Kidney glomerular epithelial cell (primary cell): Measurements from ENCODE around the gene UPP1.

Experiments
- DNase-seq: peaks from one replicate; lab custom pipeline; 2025; lab: John Stamatoyannopoulos, UW

Gene UPP1

GRCh38 chr7:48085942-48086341, 3.1 kb upstream of the UPP1 start:
- DNase-seq, result no peak

- no peak for DNase-seq
Measured at GRCh38 chr7:48087349-48087748, 1.7 kb upstream of the UPP1 start.

- DNase-seq, result peak; percentile 99
Measured at GRCh38 chr7:48088559-48089045, 463 bp upstream of the UPP1 start.

GRCh38 chr7:48090095-48090805, 1.2 kb downstream of the UPP1 start:
- no peak for DNase-seq

GRCh38 chr7:48091506-48092433, 2.7 kb downstream of the UPP1 start:
- no peak for DNase-seq

GRCh38 chr7:48094861-48095293, 5.8 kb downstream of the UPP1 start:
- peak; percentile 40 for DNase-seq

- no peak for DNase-seq
Measured at GRCh38 chr7:48096273-48096672, 7.2 kb downstream of the UPP1 start.

- DNase-seq, result no peak
Measured at GRCh38 chr7:48097521-48098231, 8.6 kb downstream of the UPP1 start.

- DNase-seq, result no peak
Measured at GRCh38 chr7:48098846-48099245, 9.8 kb downstream of the UPP1 start.

GRCh38 chr7:48099781-48100180, 10.7 kb downstream of the UPP1 start:
- DNase-seq, result no peak

GRCh38 chr7:48101352-48101751, 12.3 kb downstream of the UPP1 start:
- DNase-seq, result no peak

GRCh38 chr7:48101968-48102367, 12.9 kb downstream of the UPP1 start:
- no peak for DNase-seq

GRCh38 chr7:48102530-48102929, 13.5 kb downstream of the UPP1 start:
- DNase-seq, result no peak

- DNase-seq, result no peak
Measured at GRCh38 chr7:48105045-48105444, 16.0 kb downstream of the UPP1 start.

- no peak for DNase-seq
Measured at GRCh38 chr7:48106906-48107659, 18.0 kb downstream of the UPP1 start.

GRCh38 chr7:48107926-48108472, 18.9 kb downstream of the UPP1 start:
- no peak for DNase-seq

GRCh38 chr7:48108959-48109847, 20.1 kb downstream of the UPP1 start:
- no peak for DNase-seq

GRCh38 chr7:48109848-48110663, 21.0 kb downstream of the UPP1 start:
- peak; percentile 57 for DNase-seq

- no peak for DNase-seq
Measured at GRCh38 chr7:48110868-48111267, 21.8 kb downstream of the UPP1 start.
